ENCODE data around the gene ELK3. TPM values are rescaled to one million over a fixed set of nuclear protein-coding genes. Genes with fewer than 3 reads are reported as not detected.

Gene ELK3
- total RNA-seq, 2 donors from 2014 or later: 68.8 to 71.2 TPM

DNA sequence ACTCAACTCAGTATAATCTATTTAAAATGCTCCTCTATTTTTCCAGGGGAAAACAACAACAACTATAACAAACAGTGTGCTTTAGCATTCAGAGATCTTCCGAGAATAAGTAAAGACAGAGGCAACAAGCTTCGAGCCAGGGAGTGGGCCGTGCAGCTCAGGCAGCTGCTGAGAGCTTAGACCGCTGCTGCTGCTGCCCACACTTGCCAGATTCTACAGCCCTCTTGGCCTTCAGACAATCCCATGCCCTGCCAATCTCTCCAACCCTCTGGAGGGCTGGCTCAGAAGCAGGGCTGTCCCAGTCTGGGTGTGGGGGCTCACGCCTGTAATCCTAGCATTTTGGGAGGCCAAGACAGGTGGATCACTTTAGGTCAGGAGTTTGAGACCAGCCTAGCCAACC is 23.4 kb upstream of the ELK3 start:
- DNase-seq (no peak), ATAC-seq (no peak)
- peaks cover 5% of the 10 kb centered on the region for H3K27me3 Mint-ChIP-seq
- H3K36me3 Mint-ChIP-seq (ENCODE audit: low read depth): no peaks in the 10 kb centered on the region
- H3K4me1 Mint-ChIP-seq: peaks cover 10% of the 10 kb centered on the region
- no peak overlapping the region for H3K27ac Mint-ChIP-seq
- no peak overlapping the region for H3K4me3 Mint-ChIP-seq
- H3K9me3 ChIP-seq (ENCODE audit: control insufficient read depth, low read length, poor library complexity, severe bottlenecking): no peaks in the 10 kb centered on the region

DNA sequence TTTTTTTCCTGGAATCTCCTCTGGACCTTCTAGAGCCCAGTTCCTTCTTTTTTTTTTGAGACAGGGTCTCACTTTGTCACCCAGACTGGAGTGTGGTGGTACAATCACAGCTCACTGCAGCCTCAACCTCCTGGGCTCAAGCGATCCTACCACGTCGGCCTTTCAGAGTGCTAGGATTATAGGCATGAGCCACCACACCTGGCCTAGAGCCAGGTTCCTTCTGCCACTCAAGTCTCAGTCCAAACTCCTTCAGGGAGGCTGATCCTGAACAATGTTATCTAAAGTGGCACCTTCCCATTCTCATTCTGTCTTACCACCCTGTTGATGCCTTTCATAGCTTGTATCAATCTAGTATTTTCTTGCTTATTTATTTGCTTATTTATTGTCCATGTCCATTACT is 22.3 kb upstream of the ELK3 start:
- H3K4me1 Mint-ChIP-seq: peaks cover 12% of the 10 kb centered on the region
- ATAC-seq (no peak), DNase-seq (no peak)
- H3K9me3 ChIP-seq (ENCODE audit: control insufficient read depth, low read length, poor library complexity, severe bottlenecking): no peaks in the 10 kb centered on the region
- H3K27ac Mint-ChIP-seq: no peak overlapping the region
- H3K4me3 Mint-ChIP-seq: no peak overlapping the region
- peaks cover 5% of the 10 kb centered on the region for H3K27me3 Mint-ChIP-seq
- H3K36me3 Mint-ChIP-seq (ENCODE audit: low read depth): no peaks in the 10 kb centered on the region

DNA sequence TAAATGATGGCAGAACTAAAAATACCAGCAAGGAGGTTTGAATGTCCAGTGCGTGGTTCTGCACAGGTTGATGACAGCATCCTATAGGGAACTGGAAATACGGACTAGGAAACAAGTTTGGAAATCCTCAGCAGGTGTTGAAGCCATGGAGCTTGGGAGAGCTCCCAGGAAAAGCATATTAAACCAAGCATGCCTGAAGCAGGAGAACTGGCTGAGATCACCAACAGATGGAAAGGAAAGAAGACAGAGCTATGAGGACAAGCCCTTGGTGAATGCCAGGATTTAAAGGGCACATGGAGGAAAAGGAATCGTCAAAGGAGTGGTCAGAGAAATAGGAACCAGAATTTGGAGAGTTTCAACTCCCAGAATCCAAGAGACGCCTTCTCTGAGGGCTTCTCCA is 21.2 kb upstream of the ELK3 start:
- Mint-ChIP-seq H3K27me3 (peaks cover 5% of the 10 kb centered on the region), H3K4me3 (no peak overlapping the region), H3K27ac (no peak overlapping the region), H3K4me1 (peaks cover 13% of the 10 kb centered on the region), H3K36me3 (ENCODE audit: low read depth) (no peaks in the 10 kb centered on the region)
- ATAC-seq: no peak
- DNase-seq: no peak
- no peaks in the 10 kb centered on the region for H3K9me3 ChIP-seq (ENCODE audit: control insufficient read depth, low read length, poor library complexity, severe bottlenecking)

DNA sequence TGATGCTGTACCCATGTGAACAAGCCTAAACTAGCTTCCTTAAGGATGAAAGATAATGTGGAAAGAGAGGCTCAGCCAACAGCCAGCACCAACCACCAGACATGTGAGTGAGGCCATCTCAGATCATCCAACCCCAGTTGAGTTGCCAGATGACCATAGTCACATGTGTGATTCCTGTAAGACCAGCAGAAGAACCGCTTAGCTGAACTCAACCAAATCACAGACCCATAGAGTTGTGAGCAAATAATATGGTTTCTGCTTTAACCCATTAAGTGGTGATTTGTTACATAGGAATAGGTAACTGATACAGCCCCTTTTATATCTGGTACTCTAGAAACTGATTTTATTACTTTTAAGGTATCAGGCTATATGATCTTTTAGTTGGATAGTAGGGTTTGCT is 17.6 kb upstream of the ELK3 start:
- Mint-ChIP-seq H3K27ac (peak overlapping the region; percentile 77), H3K36me3 (ENCODE audit: low read depth) (no peaks in the 10 kb centered on the region)
- ATAC-seq: no peak

DNA sequence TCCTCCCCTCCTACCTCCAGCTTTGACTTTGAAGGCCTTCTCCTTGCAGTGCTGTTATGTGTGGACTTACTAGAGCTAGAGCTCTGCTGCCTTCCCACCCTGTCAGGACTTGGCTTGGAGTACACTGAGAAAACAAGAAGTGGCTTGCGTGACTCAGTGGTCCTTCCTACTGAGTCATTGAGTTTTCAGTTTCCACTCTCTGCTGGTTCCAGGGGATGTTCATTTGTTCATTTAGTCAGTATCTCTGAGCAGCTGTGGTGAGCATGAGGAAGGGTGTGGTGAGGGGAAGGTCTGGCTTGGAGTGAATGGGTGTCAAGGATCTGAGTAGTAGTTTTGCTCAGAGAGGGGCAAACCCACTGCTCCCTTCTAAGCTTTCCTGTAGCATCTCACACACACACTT is 17.2 kb upstream of the ELK3 start:
- Mint-ChIP-seq H3K4me1 (peaks cover 5% of the 10 kb centered on the region), H3K4me3 (peak overlapping the region; percentile 69), H3K27ac (peak overlapping the region; percentile 77), H3K36me3 (ENCODE audit: low read depth) (no peaks in the 10 kb centered on the region), H3K27me3 (peaks cover under 1% of the 10 kb centered on the region)
- peak; percentile 83 for ATAC-seq
- H3K9me3 ChIP-seq (ENCODE audit: control insufficient read depth, low read length, poor library complexity, severe bottlenecking): no peaks in the 10 kb centered on the region
- DNase-seq: no peak

More for the DNA sequence above, 17.6 kb upstream of the ELK3 start:
- no peak for DNase-seq
- Mint-ChIP-seq H3K27me3 (peaks cover 5% of the 10 kb centered on the region), H3K4me3 (peak overlapping the region; percentile 69), H3K4me1 (peaks cover 5% of the 10 kb centered on the region)
- no peaks in the 10 kb centered on the region for H3K9me3 ChIP-seq (ENCODE audit: control insufficient read depth, low read length, poor library complexity, severe bottlenecking)

DNA sequence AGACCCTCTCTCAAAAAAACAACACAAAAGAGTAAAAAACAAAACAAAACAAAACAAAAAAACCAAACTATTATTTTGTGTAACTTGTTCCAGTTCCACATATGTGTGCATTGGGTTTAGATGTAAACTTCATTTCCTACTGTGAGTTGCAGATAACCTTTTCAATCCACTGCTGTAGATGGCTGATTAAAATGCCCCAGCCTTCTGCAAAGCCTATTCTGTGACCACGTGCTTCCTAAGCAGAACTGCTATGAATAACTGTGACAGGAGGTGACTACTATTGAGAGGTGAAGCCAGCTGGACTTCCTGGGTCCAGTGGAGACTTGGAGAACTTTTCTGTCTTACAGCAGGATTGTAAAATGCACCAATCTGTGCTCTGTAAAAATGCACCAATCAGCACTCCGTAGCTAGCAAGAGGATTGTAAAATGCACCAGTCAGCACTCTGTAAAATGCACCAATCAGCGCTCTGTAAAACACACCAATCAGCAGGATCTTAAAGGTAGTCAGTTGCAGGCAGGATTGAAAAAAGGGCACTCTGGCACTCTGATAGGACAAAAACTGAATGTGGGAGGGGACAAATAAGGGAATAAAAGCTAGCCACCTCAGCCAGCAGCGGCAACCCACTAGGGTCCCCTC is 10.3 kb upstream of the ELK3 start:
- no peak overlapping the region for H3K4me3 Mint-ChIP-seq

DNA sequence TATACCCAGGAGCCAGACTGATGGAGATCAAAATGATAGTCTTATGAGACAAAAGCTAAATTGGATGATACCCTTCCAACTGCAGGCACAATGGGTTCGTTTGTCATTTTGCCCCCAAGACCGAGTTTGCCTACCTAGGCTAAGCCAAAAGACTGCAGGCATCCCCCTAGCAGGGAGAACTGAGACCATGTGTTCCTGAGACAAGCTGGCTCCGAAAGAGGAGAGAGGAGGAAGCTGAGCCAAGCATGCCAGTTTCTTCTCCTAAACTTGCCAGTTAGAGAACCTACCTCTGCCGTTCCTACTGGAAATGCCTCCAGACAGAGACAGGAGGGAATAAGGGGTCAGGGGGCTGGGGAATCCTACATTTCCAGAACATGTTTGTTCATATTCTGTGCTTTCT is 8.3 kb upstream of the ELK3 start:
- Mint-ChIP-seq H3K4me3 (no peak overlapping the region), H3K4me1 (peaks cover 20% of the 10 kb centered on the region), H3K27me3 (no peaks in the 10 kb centered on the region), H3K27ac (no peak overlapping the region), H3K36me3 (ENCODE audit: low read depth) (no peaks in the 10 kb centered on the region)
- no peaks in the 10 kb centered on the region for H3K9me3 ChIP-seq (ENCODE audit: control insufficient read depth, low read length, poor library complexity, severe bottlenecking)
- DNase-seq: no peak
- no peak for ATAC-seq

More for the DNA sequence above, 10.3 kb upstream of the ELK3 start:
- Mint-ChIP-seq H3K27ac (no peak overlapping the region), H3K4me1 (peaks cover 14% of the 10 kb centered on the region), H3K36me3 (ENCODE audit: low read depth) (no peaks in the 10 kb centered on the region), H3K27me3 (no peaks in the 10 kb centered on the region)
- DNase-seq: no peak
- ATAC-seq: no peak
- H3K9me3 ChIP-seq (ENCODE audit: control insufficient read depth, low read length, poor library complexity, severe bottlenecking): no peaks in the 10 kb centered on the region

DNA sequence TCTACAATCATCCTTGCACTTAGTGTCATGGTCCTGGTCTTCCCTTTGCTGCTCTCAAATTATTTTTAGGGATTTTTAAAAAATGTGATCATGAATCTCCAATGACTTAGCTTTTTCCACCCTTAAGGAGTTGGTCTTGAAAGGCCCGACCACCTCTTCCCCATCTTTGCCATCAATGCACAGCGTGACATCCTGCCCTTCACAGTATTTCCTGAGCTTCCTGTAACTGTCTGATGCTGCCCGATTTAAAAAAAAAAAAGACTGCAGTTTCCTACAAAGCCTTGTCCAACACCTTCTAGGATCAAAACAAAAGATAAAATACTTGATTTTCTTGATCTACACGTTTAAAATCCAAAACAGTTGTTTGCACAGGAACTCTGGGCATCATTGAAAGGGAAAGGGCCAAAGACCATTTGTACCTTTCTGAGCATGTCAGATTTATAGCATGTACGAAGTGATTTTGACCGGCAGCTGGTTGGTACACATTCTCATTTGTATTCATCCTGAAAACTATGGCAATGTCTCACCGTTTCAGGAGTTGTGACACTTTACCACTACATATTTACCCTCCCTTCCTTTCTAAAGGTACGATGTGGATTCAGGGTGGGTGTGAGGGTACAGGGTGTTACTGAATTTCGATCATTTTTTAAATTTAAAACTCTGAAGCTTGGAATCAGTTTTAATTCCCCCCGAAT is 7.4 kb upstream of the ELK3 start:
- Mint-ChIP-seq H3K4me3 (peak overlapping the region; percentile 28), H3K27me3 (no peaks in the 10 kb centered on the region), H3K36me3 (ENCODE audit: low read depth) (no peaks in the 10 kb centered on the region), H3K4me1 (peaks cover 20% of the 10 kb centered on the region), H3K27ac (peak overlapping the region; percentile 43)
- DNase-seq (no peak), ATAC-seq (no peak)
- H3K9me3 ChIP-seq (ENCODE audit: control insufficient read depth, low read length, poor library complexity, severe bottlenecking): no peaks in the 10 kb centered on the region

DNA sequence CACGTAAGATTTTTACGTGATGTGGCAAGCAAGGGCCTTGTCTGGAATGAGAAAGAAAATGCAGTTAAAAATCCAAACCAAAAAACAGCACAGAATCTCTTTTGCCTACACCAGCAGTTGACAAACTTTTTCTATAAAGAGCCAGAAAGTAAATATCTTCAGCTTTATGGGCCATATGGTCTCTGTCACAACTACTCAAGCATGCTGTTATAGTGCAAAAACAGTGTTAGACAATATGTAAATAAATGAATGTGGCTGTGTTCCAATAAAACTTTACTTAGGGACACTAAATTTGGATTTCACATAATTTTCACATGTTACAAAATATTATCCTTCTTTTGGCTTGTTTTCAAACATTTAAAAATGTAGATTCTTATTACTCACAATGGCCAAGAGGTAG is 6.2 kb upstream of the ELK3 start:
- Mint-ChIP-seq H3K27ac (peak overlapping the region; percentile 43), H3K4me3 (no peak overlapping the region), H3K27me3 (no peaks in the 10 kb centered on the region), H3K36me3 (ENCODE audit: low read depth) (no peaks in the 10 kb centered on the region), H3K4me1 (peaks cover 25% of the 10 kb centered on the region)
- H3K9me3 ChIP-seq (ENCODE audit: control insufficient read depth, low read length, poor library complexity, severe bottlenecking): no peaks in the 10 kb centered on the region
- no peak for ATAC-seq
- DNase-seq: no peak

DNA sequence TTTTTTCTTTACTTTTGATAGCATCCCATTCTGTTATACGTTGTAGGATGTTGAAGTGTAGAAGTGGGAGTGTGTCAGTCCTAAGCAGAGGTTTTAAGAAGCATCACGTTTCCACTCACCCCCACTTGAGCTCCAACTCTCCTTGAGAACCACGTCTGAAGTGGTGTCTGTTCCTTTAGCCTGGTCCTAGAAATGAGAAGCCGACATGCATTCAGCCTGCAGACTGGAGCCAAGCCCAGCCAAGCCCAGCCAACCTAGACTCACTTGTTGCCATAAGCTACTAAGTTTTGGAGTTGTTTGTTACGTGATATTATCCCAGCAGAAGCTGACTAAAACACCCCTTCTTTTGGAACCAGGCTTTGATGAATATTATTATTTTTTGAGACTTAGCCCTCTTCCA is 4.4 kb upstream of the ELK3 start:
- Mint-ChIP-seq H3K4me1 (peaks cover 30% of the 10 kb centered on the region), H3K4me3 (peak overlapping the region; percentile 47), H3K27me3 (no peaks in the 10 kb centered on the region), H3K36me3 (ENCODE audit: low read depth) (peaks cover 2% of the 10 kb centered on the region), H3K27ac (no peak overlapping the region)
- DNase-seq: no peak
- H3K9me3 ChIP-seq (ENCODE audit: control insufficient read depth, low read length, poor library complexity, severe bottlenecking): no peaks in the 10 kb centered on the region
- ATAC-seq: no peak

DNA sequence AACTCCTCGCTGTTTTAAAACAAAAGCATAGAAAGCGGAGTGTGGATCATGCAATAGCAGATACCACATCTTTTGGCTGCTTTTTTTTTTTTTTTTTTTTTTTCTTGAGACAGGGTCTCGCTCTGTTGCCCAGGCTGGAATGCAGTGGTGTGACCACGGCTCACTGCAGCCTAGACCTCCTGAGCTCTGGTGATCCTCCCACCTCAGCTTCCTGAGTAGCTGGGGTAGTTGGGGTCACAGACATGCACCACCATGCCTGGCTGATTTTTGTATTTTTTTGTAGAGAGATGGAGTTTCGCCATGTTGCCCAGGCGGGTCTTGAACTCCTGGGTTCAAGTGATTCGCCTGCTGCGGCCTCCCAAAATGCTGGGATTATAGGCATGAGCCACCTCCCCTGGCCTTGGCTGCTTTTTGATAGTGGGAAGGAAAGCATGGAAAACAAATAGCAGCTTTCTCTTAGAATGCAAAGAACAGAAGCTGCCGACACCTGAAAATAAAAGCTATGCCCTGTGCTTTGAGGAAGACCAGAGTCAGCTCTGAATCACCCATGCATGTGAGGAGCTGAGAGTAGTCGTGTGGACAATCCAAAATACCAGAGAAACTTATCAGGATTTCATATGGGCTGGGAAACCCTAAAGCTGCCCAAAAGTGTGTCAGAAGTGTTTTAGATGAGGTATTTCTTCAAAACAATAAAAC is 3.6 kb upstream of the ELK3 start:
- ATAC-seq (no peak), DNase-seq (no peak)
- H3K27me3 Mint-ChIP-seq: no peaks in the 10 kb centered on the region
- H3K27ac Mint-ChIP-seq: no peak overlapping the region
- H3K36me3 Mint-ChIP-seq (ENCODE audit: low read depth): peaks cover 6% of the 10 kb centered on the region
- peaks cover 30% of the 10 kb centered on the region for H3K4me1 Mint-ChIP-seq
- no peak overlapping the region for H3K4me3 Mint-ChIP-seq
- H3K9me3 ChIP-seq (ENCODE audit: control insufficient read depth, low read length, poor library complexity, severe bottlenecking): no peaks in the 10 kb centered on the region

DNA sequence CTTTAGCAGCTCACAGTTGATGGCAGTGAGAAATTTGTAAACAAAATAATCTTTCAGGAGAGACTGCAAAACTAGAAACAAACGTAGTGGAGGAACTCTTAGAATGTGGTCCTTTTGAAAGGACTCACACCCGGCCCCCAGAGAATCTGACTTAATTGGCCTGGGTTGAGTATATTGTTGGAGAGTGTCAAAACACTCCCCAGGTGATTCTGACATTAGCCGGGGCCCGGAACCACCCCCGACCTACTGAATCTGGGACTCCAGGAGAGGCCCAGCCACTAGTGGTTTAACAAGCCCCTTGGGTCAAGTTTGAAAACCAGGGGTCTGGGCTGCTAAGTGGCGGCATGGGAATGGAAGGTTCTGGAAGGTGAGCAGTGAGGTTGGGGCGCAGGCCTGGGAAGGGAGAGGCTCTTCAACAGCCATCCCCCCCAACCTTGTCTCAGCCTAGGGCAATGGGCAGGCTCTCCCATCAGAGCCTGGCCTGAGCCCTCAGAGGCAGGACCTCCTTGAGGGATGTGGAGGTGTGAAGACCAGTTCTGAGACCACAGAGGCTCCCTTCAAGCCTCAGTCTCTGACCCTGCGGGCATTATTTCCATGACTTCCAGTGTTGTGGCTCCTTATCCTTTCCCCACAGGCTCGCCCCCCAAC is 1.1 kb upstream of the ELK3 start:
- DNase-seq (no peak), ATAC-seq (no peak)
- H3K9me3 ChIP-seq (ENCODE audit: control insufficient read depth, low read length, poor library complexity, severe bottlenecking): no peaks in the 10 kb centered on the region
- Mint-ChIP-seq H3K4me3 (peak overlapping the region; percentile 91), H3K27ac (peak overlapping the region; percentile 100), H3K36me3 (ENCODE audit: low read depth) (peaks cover 6% of the 10 kb centered on the region), H3K4me1 (peaks cover 28% of the 10 kb centered on the region), H3K27me3 (no peaks in the 10 kb centered on the region)

DNA sequence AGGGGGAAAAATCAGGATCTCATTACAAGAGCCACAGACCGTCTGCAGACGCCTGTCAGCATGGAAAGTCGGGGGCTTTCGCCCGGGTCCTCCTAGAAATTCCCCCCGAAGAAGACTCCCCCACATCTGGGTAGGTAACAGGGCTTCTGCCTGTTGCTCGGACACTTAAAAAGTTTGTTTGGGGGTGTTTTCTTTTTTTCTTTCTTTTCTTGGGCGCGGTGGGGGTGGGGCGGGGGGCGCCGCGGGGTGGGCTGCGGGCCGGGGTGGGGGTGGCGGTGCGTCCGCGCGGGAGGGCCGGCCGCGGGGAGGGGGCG is 358 bp downstream of the ELK3 start:
- no peaks in the 10 kb centered on the region for H3K9me3 ChIP-seq (ENCODE audit: control insufficient read depth, low read length, poor library complexity, severe bottlenecking)
- Mint-ChIP-seq H3K27ac (peak overlapping the region; percentile 100), H3K4me3 (peak overlapping the region; percentile 91), H3K36me3 (ENCODE audit: low read depth) (peaks cover 6% of the 10 kb centered on the region), H3K4me1 (peaks cover 38% of the 10 kb centered on the region), H3K27me3 (no peaks in the 10 kb centered on the region)
- no peak for ATAC-seq
- no peak for DNase-seq
